ENCODE measurements around the gene OAT. TPM values are rescaled to one million over a fixed set of nuclear protein-coding genes. Genes with fewer than 3 reads are reported as not detected.

OAT gene
- total RNA-seq, 1 experiment from 2014 or later: 67.9 TPM

DNA sequence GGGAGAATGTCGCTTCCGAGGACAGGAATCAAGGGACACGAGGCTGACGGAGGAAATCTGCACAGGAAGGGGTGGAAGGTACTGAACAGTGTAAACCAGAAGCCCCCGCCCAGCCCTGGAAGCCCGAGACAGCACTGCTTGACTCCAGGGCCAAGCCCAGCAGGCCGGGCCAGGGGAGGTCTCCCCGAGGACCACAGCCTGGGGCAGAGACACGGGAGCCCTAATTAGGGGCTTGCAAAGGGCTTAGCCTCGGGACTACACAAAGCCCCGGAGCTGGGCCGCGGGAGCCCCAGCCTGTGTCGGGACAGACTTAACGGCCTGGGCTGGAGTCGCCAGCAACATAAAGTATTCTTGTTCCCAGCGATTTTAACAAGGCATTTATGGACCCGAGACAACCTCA lies 50.8 kb downstream of the OAT start:
- H3K56ac ChIP-seq (ENCODE audit: insufficient read length, low read depth, low read length): no peak overlapping the region
- Mint-ChIP-seq H3K4me3 (no peak overlapping the region), H3K27ac (no peak overlapping the region; a peak in 1 of 7 replicates), H3K36me3 (ENCODE audit: insufficient read depth in 1 of 3, low read depth in 3 of 3) (no peaks in the 10 kb centered on the region), H3K4me1 (peaks cover 2 to 9% of the 10 kb centered on the region in 2 experiments; a peak in 3 of 4 replicates), H3K27me3 (ENCODE audit: low read depth) (peaks cover 20% of the 10 kb centered on the region), H3K9me3 (no peaks in the 10 kb centered on the region; a peak in 2 of 5 replicates)
- H3K4me2 ChIP-seq (ENCODE audit: insufficient read depth, insufficient read length, low read length): no peak overlapping the region
- H3T11ph ChIP-seq (ENCODE audit: low read length): no peak overlapping the region
- no peak overlapping the region for H3K27ac ChIP-seq (ENCODE audit: insufficient read length, low read depth, low read length)
- H3K18ac ChIP-seq (ENCODE audit: insufficient read length, low read depth, low read length): no peak overlapping the region
- H2BK120ac ChIP-seq (ENCODE audit: low read depth, low read length, poor library complexity, severe bottlenecking): no peak overlapping the region
- H4K5ac ChIP-seq (ENCODE audit: insufficient read length, low read depth, low read length): no peak overlapping the region
- DNase-seq: no peak
- H4K8ac ChIP-seq (replicated peaks; ENCODE audit: insufficient read length, low read depth, low read length): no peak overlapping the region
- no peaks in the 10 kb centered on the region for H3K27me3 ChIP-seq (ENCODE audit: insufficient read depth, low read length)
- H2AK5ac ChIP-seq (ENCODE audit: insufficient read length, low read length): no peak overlapping the region
- H2AFZ ChIP-seq (ENCODE audit: low read length): no peak overlapping the region
- no peaks in the 10 kb centered on the region for H3K79me1 ChIP-seq (ENCODE audit: insufficient read depth, low read depth, low read length, poor library complexity, severe bottlenecking)
- H3K9ac ChIP-seq (ENCODE audit: extremely low read depth, insufficient read length, low read length): no peak overlapping the region
- no peak overlapping the region for H3K4ac ChIP-seq (ENCODE audit: low read depth, low read length)
- H2BK12ac ChIP-seq (ENCODE audit: insufficient read length, low read depth, low read length): no peak overlapping the region
- H3K23me2 ChIP-seq (ENCODE audit: insufficient read length, low read depth, low read length, poor library complexity, severe bottlenecking): no peaks in the 10 kb centered on the region
- no peak overlapping the region for H4K91ac ChIP-seq (ENCODE audit: insufficient read length, low read depth, low read length)
- no peaks in the 10 kb centered on the region for H3K9me3 ChIP-seq (ENCODE audit: control insufficient read depth, low read depth, low read length)
- no peak overlapping the region for H3K23ac ChIP-seq (ENCODE audit: insufficient read length, low read depth, low read length)
- H3K79me2 ChIP-seq (ENCODE audit: insufficient read depth, low read length): no peaks in the 10 kb centered on the region
- H2BK15ac ChIP-seq (ENCODE audit: low read depth, low read length): no peak overlapping the region
- H4K20me1 ChIP-seq (ENCODE audit: control insufficient read depth, insufficient read depth, insufficient read length): no peaks in the 10 kb centered on the region
- H3K4me1 ChIP-seq (ENCODE audit: insufficient read depth, low read length): no peaks in the 10 kb centered on the region
- TF ChIP-seq, protein P1, sequence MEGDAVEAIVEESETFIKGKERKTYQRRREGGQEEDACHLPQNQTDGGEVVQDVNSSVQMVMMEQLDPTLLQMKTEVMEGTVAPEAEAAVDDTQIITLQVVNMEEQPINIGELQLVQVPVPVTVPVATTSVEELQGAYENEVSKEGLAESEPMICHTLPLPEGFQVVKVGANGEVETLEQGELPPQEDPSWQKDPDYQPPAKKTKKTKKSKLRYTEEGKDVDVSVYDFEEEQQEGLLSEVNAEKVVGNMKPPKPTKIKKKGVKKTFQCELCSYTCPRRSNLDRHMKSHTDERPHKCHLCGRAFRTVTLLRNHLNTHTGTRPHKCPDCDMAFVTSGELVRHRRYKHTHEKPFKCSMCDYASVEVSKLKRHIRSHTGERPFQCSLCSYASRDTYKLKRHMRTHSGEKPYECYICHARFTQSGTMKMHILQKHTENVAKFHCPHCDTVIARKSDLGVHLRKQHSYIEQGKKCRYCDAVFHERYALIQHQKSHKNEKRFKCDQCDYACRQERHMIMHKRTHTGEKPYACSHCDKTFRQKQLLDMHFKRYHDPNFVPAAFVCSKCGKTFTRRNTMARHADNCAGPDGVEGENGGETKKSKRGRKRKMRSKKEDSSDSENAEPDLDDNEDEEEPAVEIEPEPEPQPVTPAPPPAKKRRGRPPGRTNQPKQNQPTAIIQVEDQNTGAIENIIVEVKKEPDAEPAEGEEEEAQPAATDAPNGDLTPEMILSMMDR (conservative IDR thresholded peaks at IDR 0.05): no peak
- H2BK20ac ChIP-seq (ENCODE audit: low read depth, low read length, poor library complexity, severe bottlenecking): no peak overlapping the region
- no CpG with 5 or more reads among the region's 18 CpGs for WGBS (ENCODE audit: extremely low coverage, insufficient read length, low lambda C conversion rate)
- peak overlapping the region; percentile 12; the same call in 1 of the 2 replicates for H3K14ac ChIP-seq (ENCODE audit: insufficient read depth, low read length)
- H2BK5ac ChIP-seq (ENCODE audit: insufficient read length, low read length): no peak overlapping the region
